H4 (cell line): ENCODE results near the gene SND1. TPM values are rescaled to one million over a fixed set of nuclear protein-coding genes. Genes with fewer than 3 reads are reported as not detected.

Source experiments
- DNase-seq: peaks from one replicate; pipeline ENCODE4 v3.0.0-alpha.2; 2015; ENCODE audit warnings: low spot score
- total RNA-seq: library from RNA; depleted of rRNA; stranded (reverse); fragments of >200 nt; shearing (Covaris generic); gene quantifications from 2 replicates; pipeline ENCODE4 v1.2.3, GENCODE V29; 2014

SND1 gene
- total RNA-seq, 1 experiment from 2014 or later = 153 TPM

GRCh38 chr7:128037081-128037480 lies 385.1 kb downstream of the SND1 start:
- no peak for DNase-seq

GRCh38 chr7:128037880-128038619 lies 386.1 kb downstream of the SND1 start:
- DNase-seq = no peak

- no peak for DNase-seq
These were observed 387.6 kb downstream of the SND1 start for GRCh38 chr7:128039544-128039953.

- no peak for DNase-seq
These were observed 388.2 kb downstream of the SND1 start for GRCh38 chr7:128040205-128040604.

GRCh38 chr7:128041203-128041602 lies 389.2 kb downstream of the SND1 start:
- DNase-seq = peak; percentile 58

- DNase-seq = no peak
These were observed 390.0 kb downstream of the SND1 start for GRCh38 chr7:128042012-128042411.

GRCh38 chr7:128044064-128044463 lies 392.1 kb downstream of the SND1 start:
- no peak for DNase-seq

GRCh38 chr7:128045158-128045557 lies 393.2 kb downstream of the SND1 start:
- no peak for DNase-seq

- no peak for DNase-seq
These were observed 393.8 kb downstream of the SND1 start for GRCh38 chr7:128045766-128046165.

GRCh38 chr7:128052404-128052803 lies 400.4 kb downstream of the SND1 start:
- no peak for DNase-seq

- DNase-seq = peak; percentile 34
These were observed 401.0 kb downstream of the SND1 start for GRCh38 chr7:128053023-128053422.

- DNase-seq = no peak
These were observed 402.0 kb downstream of the SND1 start for GRCh38 chr7:128053991-128054390.

GRCh38 chr7:128054511-128054910 lies 402.5 kb downstream of the SND1 start:
- DNase-seq = no peak

GRCh38 chr7:128055637-128056036 lies 403.6 kb downstream of the SND1 start:
- no peak for DNase-seq

GRCh38 chr7:128056901-128057300 lies 404.9 kb downstream of the SND1 start:
- peak; percentile 23 for DNase-seq

GRCh38 chr7:128057909-128058308 lies 405.9 kb downstream of the SND1 start:
- no peak for DNase-seq

GRCh38 chr7:128059143-128059988 lies 407.4 kb downstream of the SND1 start:
- DNase-seq = no peak

GRCh38 chr7:128060018-128060417 lies 408.0 kb downstream of the SND1 start:
- DNase-seq = no peak

GRCh38 chr7:128063088-128063487 lies 411.1 kb downstream of the SND1 start:
- no peak for DNase-seq

- DNase-seq = no peak
These were observed 413.9 kb downstream of the SND1 start for GRCh38 chr7:128065872-128066271.

- no peak for DNase-seq
These were observed 414.4 kb downstream of the SND1 start for GRCh38 chr7:128066395-128066794.

- DNase-seq = no peak
These were observed 414.9 kb downstream of the SND1 start for GRCh38 chr7:128066858-128067257.

GRCh38 chr7:128067983-128068382 lies 416.0 kb downstream of the SND1 start:
- no peak for DNase-seq
